Stimulated activated CD4-positive, alpha-beta T cell treated with anti-CD3 and anti-CD28 coated beads, Interleukin-15, amount 100 ng/mL, for 24 hours (primary cell): ENCODE results near the gene CELF4.
A peak's percentile ranks its signal among the peaks of the same experiment; 100 is the strongest.

Experiments used
- DNase-seq: peaks from one replicate; pipeline ENCODE4 v3.0.0-alpha.2; 2020

CELF4 gene

GRCh38 chr18:37403788-37404187 is 161.8 kb downstream of the CELF4 start:
- DNase-seq: no peak

- DNase-seq: no peak
Measured at GRCh38 chr18:37403100-37403781, 162.4 kb downstream of the CELF4 start.

- no peak for DNase-seq
Measured at GRCh38 chr18:37402735-37403099, 162.9 kb downstream of the CELF4 start.

- DNase-seq: no peak
Measured at GRCh38 chr18:37400802-37401201, 164.8 kb downstream of the CELF4 start.

- no peak for DNase-seq
Measured at GRCh38 chr18:37398248-37398920, 167.2 kb downstream of the CELF4 start.

- DNase-seq: no peak
Measured at GRCh38 chr18:37397814-37398213, 167.8 kb downstream of the CELF4 start.

GRCh38 chr18:37396971-37397720 is 168.5 kb downstream of the CELF4 start:
- DNase-seq: no peak

GRCh38 chr18:37395631-37396030 is 170.0 kb downstream of the CELF4 start:
- no peak for DNase-seq

- DNase-seq: no peak
Measured at GRCh38 chr18:37395138-37395537, 170.5 kb downstream of the CELF4 start.

- DNase-seq: no peak
Measured at GRCh38 chr18:37394610-37394965, 171.0 kb downstream of the CELF4 start.

- DNase-seq: peak; percentile 11
Measured at GRCh38 chr18:37393945-37394609, 171.5 kb downstream of the CELF4 start.

- DNase-seq: no peak
Measured at GRCh38 chr18:37393221-37393827, 172.3 kb downstream of the CELF4 start.

- no peak for DNase-seq
Measured at GRCh38 chr18:37392648-37393047, 172.9 kb downstream of the CELF4 start.

- no peak for DNase-seq
Measured at GRCh38 chr18:37391698-37392548, 173.7 kb downstream of the CELF4 start.

GRCh38 chr18:37391156-37391555 is 174.4 kb downstream of the CELF4 start:
- no peak for DNase-seq

- DNase-seq: no peak
Measured at GRCh38 chr18:37390687-37391086, 174.9 kb downstream of the CELF4 start.

GRCh38 chr18:37389684-37390368 is 175.8 kb downstream of the CELF4 start:
- no peak for DNase-seq

- no peak for DNase-seq
Measured at GRCh38 chr18:37389041-37389440, 176.6 kb downstream of the CELF4 start.

- DNase-seq: no peak
Measured at GRCh38 chr18:37388413-37388812, 177.2 kb downstream of the CELF4 start.

- DNase-seq: no peak
Measured at GRCh38 chr18:37385846-37386778, 179.5 kb downstream of the CELF4 start.
